ENCODE data around the gene SLC22A7. TPM values are rescaled to one million over a fixed set of nuclear protein-coding genes. Genes with fewer than 3 reads are reported as not detected.
A peak's percentile ranks its signal among the peaks of the same experiment; 100 is the strongest.

The SLC22A7 gene
- total RNA-seq, 1 experiment from 2014 or later, result not detected

DNA sequence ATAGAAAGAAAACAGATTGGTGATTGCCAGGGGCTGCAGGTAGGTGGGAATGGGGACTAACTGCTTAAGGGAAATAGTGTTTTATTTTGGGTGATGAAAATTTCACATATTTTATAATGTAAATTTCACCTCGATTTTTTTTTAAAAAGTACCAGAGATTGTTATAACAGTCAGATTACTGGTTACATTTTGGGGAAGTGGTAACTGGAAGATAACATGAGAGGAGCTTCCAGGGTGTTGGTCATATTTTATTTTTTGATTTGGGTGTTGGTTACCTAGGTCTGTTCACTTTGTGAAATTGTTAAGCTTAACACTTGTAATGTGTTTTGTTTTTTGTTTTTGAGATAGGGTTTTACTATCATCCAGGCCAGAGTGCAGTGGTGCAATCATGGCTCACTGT, 27.8 kb downstream of the SLC22A7 start:
- no peak overlapping the region for H2AFZ ChIP-seq (ENCODE audit: low read length)
- CTCF ChIA-PET, result no interaction called here
- H3K79me2 ChIP-seq (ENCODE audit: low read length), result no peaks in the 10 kb centered on the region
- POLR2A ChIA-PET (ENCODE audit: unreplicated experiment), result no interaction called here
- BruUV-seq (replicated peaks), result no TSS peak
- no peaks in the 10 kb centered on the region for H3K36me3 ChIP-seq (ENCODE audit: low read depth, low read length)
- no peak overlapping the region for H3K27ac ChIP-seq (ENCODE audit: low read length)
- TF ChIP-seq EZH2 (IDR thresholded peaks at IDR 0.05; ENCODE audit: low read length, unreplicated experiment) (no peak), EZH2phosphoT487 (IDR thresholded peaks at IDR 0.05; ENCODE audit: borderline replicate concordance, low read length) (no peak)
- TF ChIP-seq, protein P1, sequence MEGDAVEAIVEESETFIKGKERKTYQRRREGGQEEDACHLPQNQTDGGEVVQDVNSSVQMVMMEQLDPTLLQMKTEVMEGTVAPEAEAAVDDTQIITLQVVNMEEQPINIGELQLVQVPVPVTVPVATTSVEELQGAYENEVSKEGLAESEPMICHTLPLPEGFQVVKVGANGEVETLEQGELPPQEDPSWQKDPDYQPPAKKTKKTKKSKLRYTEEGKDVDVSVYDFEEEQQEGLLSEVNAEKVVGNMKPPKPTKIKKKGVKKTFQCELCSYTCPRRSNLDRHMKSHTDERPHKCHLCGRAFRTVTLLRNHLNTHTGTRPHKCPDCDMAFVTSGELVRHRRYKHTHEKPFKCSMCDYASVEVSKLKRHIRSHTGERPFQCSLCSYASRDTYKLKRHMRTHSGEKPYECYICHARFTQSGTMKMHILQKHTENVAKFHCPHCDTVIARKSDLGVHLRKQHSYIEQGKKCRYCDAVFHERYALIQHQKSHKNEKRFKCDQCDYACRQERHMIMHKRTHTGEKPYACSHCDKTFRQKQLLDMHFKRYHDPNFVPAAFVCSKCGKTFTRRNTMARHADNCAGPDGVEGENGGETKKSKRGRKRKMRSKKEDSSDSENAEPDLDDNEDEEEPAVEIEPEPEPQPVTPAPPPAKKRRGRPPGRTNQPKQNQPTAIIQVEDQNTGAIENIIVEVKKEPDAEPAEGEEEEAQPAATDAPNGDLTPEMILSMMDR (conservative IDR thresholded peaks at IDR 0.05; ENCODE audit: low read depth, low read length), result no peak
- ATAC-seq (no peak), DNase-seq (no peak)
- no peaks in the 10 kb centered on the region for H4K20me1 ChIP-seq (ENCODE audit: low read length)
- no peaks in the 10 kb centered on the region for H3K9me2 ChIP-seq (replicated peaks; ENCODE audit: low read length)
- H3K27me3 ChIP-seq (ENCODE audit: low read length), result no peaks in the 10 kb centered on the region
- no peaks in the 10 kb centered on the region for H3K4me1 ChIP-seq (ENCODE audit: insufficient read depth, low read length)
- no peak overlapping the region for H3K4me3 ChIP-seq (ENCODE audit: low read length)
- peaks cover 4% of the 10 kb centered on the region for H3F3A ChIP-seq (ENCODE audit: low read length, unreplicated experiment)
- intact Hi-C loops (cut with micrococcal nuclease), result no loop called here
- H3K4me2 ChIP-seq (ENCODE audit: low read length), result no peak overlapping the region
- H3K9ac ChIP-seq (ENCODE audit: low read length), result no peak overlapping the region
- H3K9me3 ChIP-seq (ENCODE audit: low read length), result no peaks in the 10 kb centered on the region

DNA sequence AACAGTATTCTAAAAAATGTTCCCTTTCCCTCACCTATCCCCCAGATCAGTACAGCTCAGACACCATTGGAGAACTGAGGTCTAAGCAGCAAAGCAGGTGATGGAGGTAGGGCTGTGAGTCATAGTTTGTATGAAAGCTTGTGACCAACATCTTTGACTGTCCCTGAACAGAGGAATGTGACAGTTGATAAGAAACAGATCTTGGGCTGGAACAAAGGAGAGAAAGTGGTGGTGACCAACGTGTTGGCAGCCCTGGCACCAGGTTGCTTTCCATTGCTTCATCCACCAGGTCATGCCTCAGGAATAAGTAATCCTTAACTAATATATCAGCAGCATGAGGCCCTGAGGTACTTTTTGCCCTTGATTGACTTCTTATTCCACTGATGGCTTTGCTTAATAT, 30.5 kb downstream of the SLC22A7 start:
- ATAC-seq (no peak), DNase-seq (peak; percentile 31)
- TF ChIP-seq, protein P1 (conservative IDR thresholded peaks at IDR 0.05; ENCODE audit: low read depth, low read length), result no peak
- no peak for TF ChIP-seq EZH2 (IDR thresholded peaks at IDR 0.05; ENCODE audit: low read length, unreplicated experiment)
- TF ChIP-seq EZH2phosphoT487 (IDR thresholded peaks at IDR 0.05; ENCODE audit: borderline replicate concordance, low read length), result no peak
- H3F3A ChIP-seq (ENCODE audit: low read length, unreplicated experiment), result no peaks in the 10 kb centered on the region
- no peak overlapping the region for H3K9ac ChIP-seq (ENCODE audit: low read length)
- H3K4me1 ChIP-seq (ENCODE audit: insufficient read depth, low read length), result no peaks in the 10 kb centered on the region
- H3K27ac ChIP-seq (ENCODE audit: low read length), result no peak overlapping the region
- no TSS peak for BruUV-seq (replicated peaks)
- H3K79me2 ChIP-seq (ENCODE audit: low read length), result no peaks in the 10 kb centered on the region
- no peaks in the 10 kb centered on the region for H4K20me1 ChIP-seq (ENCODE audit: low read length)
- H3K9me3 ChIP-seq (ENCODE audit: low read length), result no peaks in the 10 kb centered on the region
- H3K36me3 ChIP-seq (ENCODE audit: low read depth, low read length), result no peaks in the 10 kb centered on the region
- CTCF ChIA-PET, result no interaction called here
- H3K4me2 ChIP-seq (ENCODE audit: low read length), result no peak overlapping the region
- no peaks in the 10 kb centered on the region for H3K9me2 ChIP-seq (replicated peaks; ENCODE audit: low read length)
- H2AFZ ChIP-seq (ENCODE audit: low read length), result no peak overlapping the region
- no peak overlapping the region for H3K4me3 ChIP-seq (ENCODE audit: low read length)
- POLR2A ChIA-PET (ENCODE audit: unreplicated experiment), result interaction anchor here (0.6 kb wide), 1 partner anchor 32 kb away, joined by 3 read pairs; no protein-coding TSS in a partner anchor
- no peaks in the 10 kb centered on the region for H3K27me3 ChIP-seq (ENCODE audit: low read length)
- intact Hi-C loops (cut with micrococcal nuclease), result no loop called here

- intact Hi-C loops (cut with micrococcal nuclease), result no loop called here
- Histone ChIP-seq H3K4me3 (ENCODE audit: low read length) (no peak overlapping the region), H3K27me3 (ENCODE audit: low read length) (no peaks in the 10 kb centered on the region), H3K9ac (ENCODE audit: low read length) (no peak overlapping the region), H3K9me2 (replicated peaks; ENCODE audit: low read length) (no peaks in the 10 kb centered on the region), H4K20me1 (ENCODE audit: low read length) (no peaks in the 10 kb centered on the region), H3K27ac (ENCODE audit: low read length) (no peak overlapping the region), H3F3A (ENCODE audit: low read length, unreplicated experiment) (no peaks in the 10 kb centered on the region), H2AFZ (ENCODE audit: low read length) (no peak overlapping the region), H3K9me3 (ENCODE audit: low read length) (no peaks in the 10 kb centered on the region), H3K36me3 (ENCODE audit: low read depth, low read length) (no peaks in the 10 kb centered on the region), H3K79me2 (ENCODE audit: low read length) (no peaks in the 10 kb centered on the region), H3K4me1 (ENCODE audit: insufficient read depth, low read length) (no peaks in the 10 kb centered on the region), H3K4me2 (ENCODE audit: low read length) (no peak overlapping the region)
- CTCF ChIA-PET, result no interaction called here
- BruUV-seq (replicated peaks), result no TSS peak
- POLR2A ChIA-PET (ENCODE audit: unreplicated experiment), result no interaction called here
- DNase-seq (no peak), ATAC-seq (no peak)
- TF ChIP-seq EZH2phosphoT487 (IDR thresholded peaks at IDR 0.05; ENCODE audit: borderline replicate concordance, low read length) (no peak), EZH2 (IDR thresholded peaks at IDR 0.05; ENCODE audit: low read length, unreplicated experiment) (no peak)
- TF ChIP-seq, protein P1 (conservative IDR thresholded peaks at IDR 0.05; ENCODE audit: low read depth, low read length), result no peak
Observed at GRCh38 chr6:43331470-43331869, 33.4 kb downstream of the SLC22A7 start.
